Neuronal stem cell (in vitro differentiated cells): ENCODE results near the gene ARFRP1.

Experiments used
- DNase-seq: peaks from one replicate; pipeline ENCODE4 v3.0.0-alpha.2; 2013; ENCODE audit warnings: low spot score
- H2AFZ ChIP-seq: one replicate; pipeline ENCODE4 v1.6.1; 2013; ENCODE audit warnings: mild to moderate bottlenecking, low read length, inconsistent platforms
- H2AK5ac ChIP-seq: 2 replicates; pipeline ENCODE4 v1.6.1; 2013; ENCODE audit warnings: low read depth, mild to moderate bottlenecking, inconsistent platforms, low read length, moderate library complexity, mixed read lengths
- H2BK120ac ChIP-seq: 2 replicates; pipeline ENCODE4 v1.6.1; 2013; ENCODE audit warnings: low read depth, mild to moderate bottlenecking, inconsistent platforms, low read length, moderate library complexity, mixed read lengths
- H2BK12ac ChIP-seq: one replicate; pipeline ENCODE4 v1.6.1; 2013; ENCODE audit warnings: low read length, inconsistent platforms
- H2BK15ac ChIP-seq: 2 replicates; pipeline ENCODE4 v1.6.1; 2013; ENCODE audit warnings: mild to moderate bottlenecking, low read length, inconsistent platforms, mixed read lengths
- H2BK5ac ChIP-seq: one replicate; pipeline ENCODE4 v1.6.1; 2013; ENCODE audit warnings: inconsistent platforms, mild to moderate bottlenecking, low read length, moderate library complexity
- H3K14ac ChIP-seq: one replicate; pipeline ENCODE4 v1.6.1; 2013; ENCODE audit warnings: low read length, inconsistent platforms
- H3K18ac ChIP-seq: 2 replicates; pipeline ENCODE4 v1.6.1; 2013; ENCODE audit warnings: low read length, inconsistent platforms
- H3K23ac ChIP-seq: 2 replicates; pipeline ENCODE4 v1.6.1; 2013; ENCODE audit warnings: low read depth, mild to moderate bottlenecking, mixed read lengths, low read length, inconsistent platforms; ENCODE audit not compliant: poor library complexity
- H3K27ac ChIP-seq: replicated peaks from 3 replicates; pipeline ENCODE4 v1.5.1; 2013; ENCODE audit warnings: low read length, inconsistent platforms
- H3K27me3 ChIP-seq, 3 experiments: 2 replicates each; pipeline ENCODE4 v1.6.1; 2013; ENCODE audit warnings: low read length in 3 of 3, mild to moderate bottlenecking in 2 of 3, inconsistent platforms in 1 of 3, low read depth in 1 of 3, mixed read lengths in 1 of 3, moderate library complexity in 1 of 3; ENCODE audit not compliant: control insufficient read depth in 3 of 3, insufficient read depth in 3 of 3
- H3K36me3 ChIP-seq, 2 donors: replicated peaks in 1 of 2; 2 replicates each; pipeline ENCODE4 v1.6.1; 2013; ENCODE audit warnings: low read length in 2 of 2; ENCODE audit not compliant: control insufficient read depth in 2 of 2, insufficient read depth in 2 of 2
- H3K4ac ChIP-seq: 2 replicates; pipeline ENCODE4 v1.6.1; 2013; ENCODE audit warnings: inconsistent platforms, mild to moderate bottlenecking, low read length, moderate library complexity
- H3K4me1 ChIP-seq, 2 donors: 1 replicate in 1 of 2; 2 replicates in 1 of 2; pipeline ENCODE4 v1.6.1; 2013; ENCODE audit warnings: low read length in 2 of 2, low read depth in 1 of 2; ENCODE audit not compliant: control insufficient read depth in 2 of 2, insufficient read depth in 1 of 2
- H3K4me2 ChIP-seq: one replicate; pipeline ENCODE4 v1.6.1; 2013; ENCODE audit warnings: mild to moderate bottlenecking, low read length, inconsistent platforms; ENCODE audit not compliant: insufficient read depth, poor library complexity, severe bottlenecking
- H3K4me3 ChIP-seq, 2 donors: 2 replicates each; pipeline ENCODE4 v1.5.1; 2013; ENCODE audit warnings: low read length in 2 of 2, mild to moderate bottlenecking in 2 of 2, inconsistent platforms in 1 of 2, moderate library complexity in 1 of 2
- H3K79me1 ChIP-seq: one replicate; pipeline ENCODE4 v1.6.1; 2013; ENCODE audit warnings: low read depth, mild to moderate bottlenecking, inconsistent platforms, low read length, moderate library complexity
- H3K9ac ChIP-seq: one replicate; pipeline ENCODE4 v1.6.1; 2013; ENCODE audit warnings: mild to moderate bottlenecking, low read depth, low read length, inconsistent platforms; ENCODE audit not compliant: poor library complexity
- H3K9me3 ChIP-seq, 2 donors: replicated peaks in 1 of 2; 2 replicates each; pipeline versions ENCODE3 to v1.6.1; 2013; ENCODE audit warnings: low read length in 2 of 2, mild to moderate bottlenecking in 2 of 2, inconsistent platforms in 1 of 2, low read depth in 1 of 2, mixed read lengths in 1 of 2, moderate library complexity in 1 of 2; ENCODE audit not compliant: control insufficient read depth in 2 of 2, insufficient read depth in 1 of 2
- H4K8ac ChIP-seq: one replicate; pipeline ENCODE4 v1.6.1; 2013; ENCODE audit warnings: low read depth, mild to moderate bottlenecking, inconsistent platforms, low read length, moderate library complexity
- H4K91ac ChIP-seq: one replicate; pipeline ENCODE4 v1.6.1; 2013; ENCODE audit warnings: low read length, low read depth, mild to moderate bottlenecking, inconsistent platforms; ENCODE audit not compliant: poor library complexity
- WGBS, 2 donors: extraction: QIAGEN DNeasy Blood & Tissue Kit; methylation state at CpG; one replicate each; pipeline ENCODE4 v1.1.7; 2013; ENCODE audit warnings: missing lambda C conversion rate in 2 of 2, mixed read lengths in 1 of 2; ENCODE audit not compliant: insufficient read length in 2 of 2, insufficient replicate concordance in 1 of 2; ENCODE audit errors: extremely low coverage in 2 of 2; 5-methylcytosine and 5-hydroxymethylcytosine counted together

ARFRP1 gene

DNA sequence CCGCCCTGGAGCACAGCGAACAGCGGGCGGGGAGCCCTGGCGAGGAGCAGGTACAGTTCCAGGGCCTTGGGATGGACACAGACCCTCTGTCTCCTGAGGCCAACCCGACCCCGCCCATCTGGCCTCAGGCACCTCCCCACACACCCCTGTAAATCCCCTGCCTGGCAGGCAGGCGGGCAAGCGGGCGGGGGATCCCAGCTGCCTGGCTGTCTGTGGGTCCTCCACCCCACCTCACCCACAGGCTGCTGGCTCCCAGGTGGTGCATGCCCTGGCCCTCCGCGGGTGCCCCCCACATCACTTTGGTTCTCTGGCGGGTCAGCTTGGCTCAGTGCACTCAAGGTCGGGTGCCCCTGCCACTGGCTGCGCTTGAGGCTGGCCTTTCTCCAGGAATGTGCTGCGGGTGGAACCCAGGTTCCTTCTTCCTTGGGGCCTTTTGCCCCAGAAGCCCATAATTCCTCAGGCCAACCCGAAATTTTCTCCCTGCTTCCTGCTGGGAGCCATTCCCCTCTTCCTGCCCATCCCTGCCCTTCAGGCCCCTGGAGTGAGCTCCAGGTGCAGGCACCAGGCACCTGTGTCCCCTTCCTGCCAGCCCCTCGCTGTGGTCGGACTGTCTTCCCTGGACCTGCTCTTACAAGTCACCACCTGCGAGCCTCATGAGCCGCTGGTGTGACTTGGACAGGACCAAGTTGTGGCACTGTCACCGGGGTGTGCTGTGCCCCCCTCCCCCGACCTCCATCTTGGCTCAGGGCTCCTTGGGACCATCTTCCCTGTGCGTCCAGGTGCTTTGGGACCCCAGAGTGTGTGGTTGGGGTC, 16.7 kb downstream of the ARFRP1 start:
- Histone ChIP-seq H3K14ac (no peak overlapping the region), H2AK5ac (no peak overlapping the region), H2BK5ac (no peak overlapping the region), H2BK15ac (no peak overlapping the region), H3K4me2 (no peak overlapping the region), H3K27me3 (no peaks in the 10 kb centered on the region), H3K4ac (no peak overlapping the region), H3K23ac (peak overlapping the region; percentile 3), H3K79me1 (no peaks in the 10 kb centered on the region), H3K36me3 (peaks cover 0 to 30% of the 10 kb centered on the region in 2 donors), H3K9ac (no peak overlapping the region), H3K18ac (peak overlapping the region; percentile 2), H3K4me1 (peaks cover 11 to 14% of the 10 kb centered on the region in 2 donors), H2AFZ (no peak overlapping the region), H2BK120ac (no peak overlapping the region), H3K9me3 (peaks cover 0 to 3% of the 10 kb centered on the region in 2 donors), H3K4me3 (no peak overlapping the region), H2BK12ac (no peak overlapping the region), H4K8ac (no peak overlapping the region), H4K91ac (no peak overlapping the region), H3K27ac (no peak overlapping the region)
- DNase-seq, result no peak
- no CpG with 5 or more reads among the region's 24 CpGs for WGBS, 2 donors

DNA sequence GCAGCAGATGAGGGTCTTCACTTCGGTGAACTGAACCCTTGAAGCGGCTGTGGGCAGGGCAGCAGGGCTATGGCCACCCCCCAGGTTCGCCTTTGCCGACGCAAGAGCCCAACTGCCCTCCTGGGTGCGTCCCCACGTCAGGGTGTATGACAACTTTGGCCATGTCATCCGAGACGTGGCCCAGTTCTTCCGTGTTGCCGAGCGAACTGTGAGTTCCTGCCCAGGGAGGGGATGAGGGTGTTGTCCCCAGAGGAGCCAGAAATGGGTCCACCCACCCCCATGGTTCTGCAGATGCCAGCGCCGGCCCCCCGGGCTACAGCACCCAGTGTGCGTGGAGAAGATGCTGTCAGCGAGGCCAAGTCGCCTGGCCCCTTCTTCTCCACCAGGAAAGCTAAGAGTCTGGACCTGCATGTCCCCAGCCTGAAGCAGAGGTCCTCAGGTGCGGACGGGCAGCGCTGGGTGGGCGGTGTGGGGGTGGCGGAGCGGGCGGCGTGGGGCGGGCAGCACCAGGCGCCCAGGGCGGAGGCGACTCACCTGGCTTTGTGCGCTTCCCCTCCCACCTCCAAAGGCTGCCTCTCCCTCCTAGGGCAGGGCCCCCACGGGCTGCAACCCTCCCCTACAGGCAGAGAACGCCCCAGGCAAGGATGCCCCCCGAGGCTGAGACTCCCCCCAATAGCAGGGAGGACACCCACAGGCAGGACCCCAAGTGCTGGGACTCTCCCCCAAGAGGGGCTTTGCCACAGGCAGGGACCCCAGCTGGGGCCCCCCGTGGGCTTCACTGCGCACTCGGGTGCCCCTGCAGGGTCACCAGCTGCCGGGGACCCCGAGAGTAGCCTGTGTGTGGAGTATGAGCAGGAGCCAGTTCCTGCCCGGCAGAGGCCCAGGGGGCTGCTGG, 17.5 kb downstream of the ARFRP1 start:
- H2BK5ac ChIP-seq, result no peak overlapping the region
- H3K14ac ChIP-seq, result no peak overlapping the region
- peaks cover 0 to 3% of the 10 kb centered on the region in 2 donors for H3K9me3 ChIP-seq
- peak overlapping the region; percentile 11 for H3K4me2 ChIP-seq
- H3K27me3 ChIP-seq, result no peaks in the 10 kb centered on the region
- no peak overlapping the region for H3K9ac ChIP-seq
- no CpG with 5 or more reads among the region's 40 CpGs for WGBS, 2 donors
- H2AFZ ChIP-seq, result no peak overlapping the region
- peak overlapping the region; percentile 70 for H2AK5ac ChIP-seq
- no peak overlapping the region for H2BK12ac ChIP-seq
- no peaks in the 10 kb centered on the region for H3K79me1 ChIP-seq
- peak overlapping the region; percentile 31 for H3K23ac ChIP-seq
- H2BK15ac ChIP-seq, result peak overlapping the region; percentile 75
- no peak overlapping the region for H4K8ac ChIP-seq
- H3K18ac ChIP-seq, result peak overlapping the region; percentile 38
- no peak overlapping the region for H3K4ac ChIP-seq
- H3K27ac ChIP-seq, result no peak overlapping the region
- H3K4me1 ChIP-seq, result peaks cover 12 to 17% of the 10 kb centered on the region in 2 donors
- H2BK120ac ChIP-seq, result no peak overlapping the region
- DNase-seq, result no peak
- H3K4me3 ChIP-seq, result no peak overlapping the region
- peaks cover 0 to 22% of the 10 kb centered on the region in 2 donors for H3K36me3 ChIP-seq
- no peak overlapping the region for H4K91ac ChIP-seq

DNA sequence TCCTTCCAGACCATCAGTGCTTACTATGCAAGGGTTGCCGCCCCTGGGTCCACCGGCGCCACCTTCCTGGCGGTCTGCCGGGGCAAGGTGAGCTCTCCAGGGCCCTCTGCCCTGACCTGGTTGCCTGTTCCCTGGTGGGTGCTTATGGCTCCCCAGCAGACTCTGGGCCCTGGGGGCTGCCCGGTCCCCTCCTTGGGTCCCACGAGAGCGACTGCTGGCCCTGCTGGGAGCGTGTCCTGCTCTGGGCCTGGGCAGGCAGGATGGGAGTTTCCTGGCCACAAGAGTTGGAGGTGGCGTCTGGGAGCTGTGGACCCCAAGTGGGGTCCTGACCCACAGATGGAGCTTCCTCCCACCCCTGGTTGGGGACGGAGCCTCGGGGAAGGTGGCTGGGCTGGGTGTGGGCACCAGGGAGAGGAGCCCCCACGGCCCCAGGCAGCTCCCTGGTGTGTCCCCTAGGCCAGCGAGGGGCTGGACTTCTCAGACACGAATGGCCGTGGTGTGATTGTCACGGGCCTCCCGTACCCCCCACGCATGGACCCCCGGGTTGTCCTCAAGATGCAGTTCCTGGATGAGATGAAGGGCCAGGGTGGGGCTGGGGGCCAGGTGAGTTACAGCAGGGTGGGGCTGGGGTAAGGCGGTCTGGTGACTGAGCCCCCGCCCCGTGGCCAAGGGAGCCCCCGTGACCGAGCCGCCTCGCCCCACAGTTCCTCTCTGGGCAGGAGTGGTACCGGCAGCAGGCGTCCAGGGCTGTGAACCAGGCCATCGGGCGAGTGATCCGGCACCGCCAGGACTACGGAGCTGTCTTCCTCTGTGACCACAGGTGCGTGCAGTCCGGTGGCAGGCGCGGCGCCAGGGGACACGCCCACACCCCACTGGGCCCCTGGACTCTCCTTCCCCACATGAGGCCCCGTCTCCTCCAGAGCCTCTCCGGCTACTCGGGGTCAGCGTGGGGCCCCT, 18.5 kb downstream of the ARFRP1 start:
- no peak overlapping the region for H2BK120ac ChIP-seq
- H4K91ac ChIP-seq, result no peak overlapping the region
- peaks cover 0 to 13% of the 10 kb centered on the region in 2 donors for H3K36me3 ChIP-seq
- H3K4me2 ChIP-seq, result no peak overlapping the region
- H3K4me3 ChIP-seq, result no peak overlapping the region
- no peak for DNase-seq
- no peak overlapping the region for H2BK5ac ChIP-seq
- H4K8ac ChIP-seq, result no peak overlapping the region
- no peak overlapping the region for H3K27ac ChIP-seq
- no peak overlapping the region for H3K23ac ChIP-seq
- H3K4ac ChIP-seq, result no peak overlapping the region
- no CpG with 5 or more reads among the region's 44 CpGs for WGBS, 2 donors
- peak overlapping the region; percentile 48 for H3K18ac ChIP-seq
- H3K4me1 ChIP-seq, result peaks cover 12 to 17% of the 10 kb centered on the region in 2 donors
- peak overlapping the region; percentile 70 for H2AK5ac ChIP-seq
- H3K27me3 ChIP-seq, result no peaks in the 10 kb centered on the region
- no peak overlapping the region for H3K9ac ChIP-seq
- no peak overlapping the region for H2AFZ ChIP-seq
- peak overlapping the region; percentile 41 for H2BK12ac ChIP-seq
- peak overlapping the region; percentile 21 for H3K14ac ChIP-seq
- peaks cover 0 to 3% of the 10 kb centered on the region in 2 donors for H3K9me3 ChIP-seq
- no peaks in the 10 kb centered on the region for H3K79me1 ChIP-seq
- peak overlapping the region; percentile 75 for H2BK15ac ChIP-seq
